Adrenal gland (tissue), 5 donors: ENCODE measurements around the gene FHIT.

Source experiments
- CTCF ChIP-seq, 6 experiments: fragments of 450-650 bp in 4 of 6; fragments of 200-600 bp in 2 of 6; sonication (generic) in 1 of 6; IDR thresholded peaks; 1 replicate in 5 of 6; 2 replicates in 1 of 6; pipeline versions ENCODE4 v1.5.1 to v1.8.0; 2016 to 2021; ENCODE audit warnings: antibody characterized with exemption in 6 of 6, mild to moderate bottlenecking in 2 of 6, moderate library complexity in 1 of 6
- POLR2A ChIP-seq, 2 donors: fragments of 450-650 bp; IDR thresholded peaks; one replicate each; pipeline ENCODE4 v1.6.1; 2017; ENCODE audit warnings: antibody characterized with exemption in 2 of 2, mild to moderate bottlenecking in 2 of 2, moderate library complexity in 1 of 2
- donor health status: DM: no; HTN: no; CAD: no.

- no peak for TF ChIP-seq CTCF (IDR thresholded peaks at IDR 0.05)
- TF ChIP-seq POLR2A (IDR thresholded peaks at IDR 0.05), result no peak
These were observed 115.1 kb downstream of the FHIT start for GRCh38 chr3:61136191-61136590.
